Bronchial epithelial cell (primary cell): ENCODE results near the gene LOXHD1. TPM values are rescaled to one million over a fixed set of nuclear protein-coding genes. Genes with fewer than 3 reads are reported as not detected.

Experiments used
- DNase-seq: peaks from one replicate; pipeline ENCODE4 v3.0.0-alpha.2; 2010; ENCODE audit warnings: low read depth
- FAIRE-seq: peaks from 2 replicates; lab custom pipeline; 2011; peaks lifted over from hg19 to GRCh38; lab: Jason Lieb, UNC
- H3K27me3 ChIP-seq: 2 replicates; pipeline ENCODE4 v1.5.1; 2011; ENCODE audit warnings: low read length; ENCODE audit not compliant: control insufficient read depth, insufficient read depth
- H3K36me3 ChIP-seq: 2 replicates; pipeline ENCODE4 v1.5.1; 2011; ENCODE audit warnings: low read length; ENCODE audit not compliant: control insufficient read depth, insufficient read depth
- H3K4me3 ChIP-seq: 2 replicates; pipeline ENCODE4 v1.5.1; 2011; ENCODE audit warnings: mild to moderate bottlenecking, low read depth, low read length, control low read depth
- CTCF ChIP-seq: IDR thresholded peaks from 2 replicates; pipeline ENCODE4 v1.5.1; 2011; ENCODE audit warnings: mild to moderate bottlenecking, moderate library complexity, low read length, control low read depth, inconsistent platforms; ENCODE audit not compliant: insufficient read depth, severe bottlenecking
- total RNA-seq: library from RNA; depleted of rRNA; stranded (reverse); fragments of >200 nt; gene quantifications from 2 replicates; pipeline ENCODE4 v1.2.1, GENCODE V29; 2014

LOXHD1 gene
- total RNA-seq, 1 donor from 2014 or later, result not detected

GRCh38 chr18:46630991-46631390 is 26.0 kb downstream of the LOXHD1 start:
- DNase-seq, result no peak
- no peak for TF ChIP-seq CTCF
- Histone ChIP-seq H3K27me3 (no peaks in the 10 kb centered on the region), H3K4me3 (no peak overlapping the region), H3K36me3 (no peaks in the 10 kb centered on the region)
- peak; percentile 77 for FAIRE-seq

DNA sequence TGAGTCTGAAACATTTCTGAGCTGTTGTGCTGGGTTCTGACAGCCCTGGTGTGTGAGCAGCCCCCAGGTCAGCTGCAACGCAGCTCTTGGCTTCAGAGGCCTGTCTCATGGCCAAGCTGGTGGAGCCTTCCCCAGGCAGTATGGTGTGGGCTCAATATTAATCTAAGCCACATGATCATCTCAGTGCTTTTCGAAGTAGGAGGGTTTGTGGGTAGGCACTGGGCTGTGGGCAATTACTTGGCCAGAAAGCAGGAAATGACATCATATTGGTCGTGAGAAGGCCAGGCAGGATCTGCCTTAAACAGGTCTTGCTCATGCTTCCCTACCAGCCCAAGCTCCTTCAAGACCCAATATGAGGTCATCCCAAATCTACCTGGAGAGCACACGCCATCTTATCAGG is 26.9 kb downstream of the LOXHD1 start:
- FAIRE-seq (no peak), DNase-seq (peak; percentile 58)
- TF ChIP-seq CTCF, result no peak
- Histone ChIP-seq H3K36me3 (no peaks in the 10 kb centered on the region), H3K27me3 (no peaks in the 10 kb centered on the region), H3K4me3 (no peak overlapping the region)

GRCh38 chr18:46629361-46629760 is 27.7 kb downstream of the LOXHD1 start:
- Histone ChIP-seq H3K4me3 (no peak overlapping the region), H3K36me3 (no peaks in the 10 kb centered on the region), H3K27me3 (no peaks in the 10 kb centered on the region)
- no peak for DNase-seq
- FAIRE-seq, result no peak
- TF ChIP-seq CTCF, result no peak

GRCh38 chr18:46628206-46628605 is 28.8 kb downstream of the LOXHD1 start:
- no peaks in the 10 kb centered on the region for H3K27me3 ChIP-seq
- no peak for DNase-seq

GRCh38 chr18:46627136-46627535 is 29.9 kb downstream of the LOXHD1 start:
- TF ChIP-seq CTCF, result no peak
- Histone ChIP-seq H3K36me3 (no peaks in the 10 kb centered on the region), H3K4me3 (no peak overlapping the region), H3K27me3 (no peaks in the 10 kb centered on the region)
- no peak for DNase-seq
- no peak for FAIRE-seq

More at GRCh38 chr18:46628206-46628605, 28.8 kb downstream of the LOXHD1 start:
- FAIRE-seq, result no peak
- no peak for TF ChIP-seq CTCF
- Histone ChIP-seq H3K4me3 (no peak overlapping the region), H3K36me3 (no peaks in the 10 kb centered on the region)

- FAIRE-seq, result no peak
- H3K27me3 ChIP-seq, result no peaks in the 10 kb centered on the region
- no peak overlapping the region for H3K4me3 ChIP-seq
- TF ChIP-seq CTCF, result no peak
- H3K36me3 ChIP-seq, result no peaks in the 10 kb centered on the region
- no peak for DNase-seq
These were observed 32.0 kb downstream of the LOXHD1 start for GRCh38 chr18:46625069-46625468.
